GM12878 (cell line): ENCODE results near the gene DCTPP1.

Experiments
- CEBPB ChIP-seq, 2 experiments: fragments of 150-350 bp in 1 of 2; IDR thresholded peaks; 2 replicates each; pipeline ENCODE4 v1.6.1; 2012 to 2014; ENCODE audit warnings: low read depth in 2 of 2, low read length in 2 of 2, borderline replicate concordance in 1 of 2, inconsistent platforms in 1 of 2
- CTCF ChIP-seq, 3 experiments: IDR thresholded peaks in 2 of 3; conservative IDR thresholded peaks in 1 of 3; 2 replicates each; pipeline ENCODE4 v1.5.1; 2011; ENCODE audit warnings: low read depth in 3 of 3, low read length in 3 of 3, mild to moderate bottlenecking in 3 of 3, control low read depth in 2 of 3, moderate library complexity in 2 of 3, inconsistent platforms in 1 of 3, mixed read lengths in 1 of 3; ENCODE audit not compliant: control insufficient read depth in 2 of 3, insufficient read depth in 1 of 3; ENCODE audit errors: extremely low read depth in 1 of 3
- CUX1 ChIP-seq: IDR thresholded peaks from 2 replicates; pipeline ENCODE4 v1.6.1; 2012; ENCODE audit warnings: improper control_type of control experiment, low read depth, low read length; ENCODE audit not compliant: insufficient replicate concordance
- ETV6 ChIP-seq, 2 experiments: fragments of 450-650 bp in 1 of 2; IDR thresholded peaks in 1 of 2; conservative IDR thresholded peaks in 1 of 2; 2 replicates each; pipeline ENCODE4 v1.6.1; 2014; ENCODE audit warnings: antibody characterized with exemption in 1 of 2, borderline replicate concordance in 1 of 2, low read depth in 1 of 2, mild to moderate bottlenecking in 1 of 2, moderate library complexity in 1 of 2
- HCFC1 ChIP-seq: fragments of 150-350 bp; IDR thresholded peaks from 2 replicates; pipeline ENCODE4 v1.6.1; 2014; ENCODE audit warnings: low read length
- POLR2AphosphoS5 ChIP-seq: IDR thresholded peaks from 2 replicates; pipeline ENCODE4 v1.6.1; 2011; ENCODE audit warnings: mild to moderate bottlenecking, low read length, inconsistent platforms
- RFX5 ChIP-seq: IDR thresholded peaks from 2 replicates; pipeline ENCODE4 v1.6.1; 2011; ENCODE audit warnings: low read depth, low read length, improper control_type of control experiment
- ZSCAN29 ChIP-seq: fragments of 450-650 bp; IDR thresholded peaks from 2 replicates; pipeline ENCODE4 v1.6.1; 2017; ENCODE audit warnings: mild to moderate bottlenecking, moderate library complexity
- TF ChIP-seq, protein P1 (sequence below): fragments of 450-650 bp; IDR thresholded peaks from 2 replicates; pipeline ENCODE4 v1.6.1; 2017; ENCODE audit warnings: low read depth, mild to moderate bottlenecking, moderate library complexity
- TF ChIP-seq, protein P2 (sequence below): IDR thresholded peaks from 2 replicates; pipeline ENCODE4 v1.6.1; 2012; ENCODE audit warnings: low read depth, low read length, improper control_type of control experiment

- TF ChIP-seq, protein P1, sequence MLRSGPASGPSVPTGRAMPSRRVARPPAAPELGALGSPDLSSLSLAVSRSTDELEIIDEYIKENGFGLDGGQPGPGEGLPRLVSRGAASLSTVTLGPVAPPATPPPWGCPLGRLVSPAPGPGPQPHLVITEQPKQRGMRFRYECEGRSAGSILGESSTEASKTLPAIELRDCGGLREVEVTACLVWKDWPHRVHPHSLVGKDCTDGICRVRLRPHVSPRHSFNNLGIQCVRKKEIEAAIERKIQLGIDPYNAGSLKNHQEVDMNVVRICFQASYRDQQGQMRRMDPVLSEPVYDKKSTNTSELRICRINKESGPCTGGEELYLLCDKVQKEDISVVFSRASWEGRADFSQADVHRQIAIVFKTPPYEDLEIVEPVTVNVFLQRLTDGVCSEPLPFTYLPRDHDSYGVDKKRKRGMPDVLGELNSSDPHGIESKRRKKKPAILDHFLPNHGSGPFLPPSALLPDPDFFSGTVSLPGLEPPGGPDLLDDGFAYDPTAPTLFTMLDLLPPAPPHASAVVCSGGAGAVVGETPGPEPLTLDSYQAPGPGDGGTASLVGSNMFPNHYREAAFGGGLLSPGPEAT: no peak
- TF ChIP-seq CTCF (IDR thresholded peaks at IDR 0.05 in 2 of 3, conservative IDR thresholded peaks at IDR 0.05 in 1 of 3; ENCODE audit: control insufficient read depth in 2 of 3, extremely low read depth in 1 of 3, insufficient read depth in 1 of 3, low read depth in 3 of 3, low read length in 3 of 3): no peak
- TF ChIP-seq, protein P2, sequence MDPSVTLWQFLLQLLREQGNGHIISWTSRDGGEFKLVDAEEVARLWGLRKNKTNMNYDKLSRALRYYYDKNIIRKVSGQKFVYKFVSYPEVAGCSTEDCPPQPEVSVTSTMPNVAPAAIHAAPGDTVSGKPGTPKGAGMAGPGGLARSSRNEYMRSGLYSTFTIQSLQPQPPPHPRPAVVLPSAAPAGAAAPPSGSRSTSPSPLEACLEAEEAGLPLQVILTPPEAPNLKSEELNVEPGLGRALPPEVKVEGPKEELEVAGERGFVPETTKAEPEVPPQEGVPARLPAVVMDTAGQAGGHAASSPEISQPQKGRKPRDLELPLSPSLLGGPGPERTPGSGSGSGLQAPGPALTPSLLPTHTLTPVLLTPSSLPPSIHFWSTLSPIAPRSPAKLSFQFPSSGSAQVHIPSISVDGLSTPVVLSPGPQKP: no peak
- no peak for TF ChIP-seq RFX5
- no peak for TF ChIP-seq ETV6 (conservative IDR thresholded peaks at IDR 0.05 in 1 of 2, IDR thresholded peaks at IDR 0.05 in 1 of 2; ENCODE audit: borderline replicate concordance in 1 of 2, low read depth in 1 of 2)
- no peak for TF ChIP-seq HCFC1
- TF ChIP-seq CEBPB (IDR thresholded peaks at IDR 0.05; ENCODE audit: borderline replicate concordance in 1 of 2, low read depth in 2 of 2, low read length in 2 of 2): no peak
- TF ChIP-seq ZSCAN29: no peak
- TF ChIP-seq POLR2AphosphoS5: no peak
- no peak for TF ChIP-seq CUX1
These were observed 40.8 kb upstream of the DCTPP1 start for GRCh38 chr16:30470632-30470995.
